K562 (cell line): Measurements from ENCODE around the gene GCDH. TPM values are rescaled to one million over a fixed set of nuclear protein-coding genes. Genes with fewer than 3 reads are reported as not detected.
A peak's percentile ranks its signal among the peaks of the same experiment; 100 is the strongest.

Experiments used
- FOXK1 ChIP-seq: sonication (generic); formaldehyde crosslinking; IDR thresholded peaks from 2 replicates; pipeline ENCODE4 v1.8.0; 2022; ENCODE audit warnings: missing genetic modification reagents, mild to moderate bottlenecking, borderline replicate concordance
- HINFP ChIP-seq: fragments of 450-650 bp; conservative IDR thresholded peaks from 2 replicates; pipeline ENCODE4 v1.6.1; 2016; ENCODE audit warnings: missing genetic modification characterization, low read depth, mild to moderate bottlenecking, control low read depth, missing compliant biosample characterization
- NFRKB ChIP-seq: fragments of 450-650 bp; IDR thresholded peaks from 2 replicates; pipeline ENCODE4 v1.6.1; 2016; ENCODE audit warnings: low read depth
- REST ChIP-seq, 2 experiments: fragments of 450-650 bp; formaldehyde crosslinking in 1 of 2; IDR thresholded peaks; 2 replicates each; pipeline versions ENCODE4 v1.4.0 to v1.6.1; 2014 to 2020; ENCODE audit warnings: mild to moderate bottlenecking in 2 of 2, borderline replicate concordance in 1 of 2, low read depth in 1 of 2
- ZNF318 ChIP-seq, 2 experiments: fragments of 450-650 bp; IDR thresholded peaks; 2 replicates each; pipeline ENCODE4 v1.6.1; 2016; ENCODE audit warnings: mild to moderate bottlenecking in 2 of 2, borderline replicate concordance in 1 of 2, low read depth in 1 of 2, moderate library complexity in 1 of 2
- polyA plus RNA-seq, 8 experiments: library from polyadenylated mRNA; depleted of rRNA in 4 of 8; stranded (reverse) in 5 of 8; unstranded in 3 of 8; fragments of >200 nt; fragmentation: Nextera tagmentation in 2 of 8; fragmentation: Illumina TruSeq in 1 of 8; extraction: Ambion mirVana in 2 of 8; extraction: Trizol in 1 of 8; gene quantifications; 2 replicates each; pipeline versions ENCODE4 v1.2.1 to v1.2.3, GENCODE V29; 2011 to 2014; ENCODE audit warnings: inconsistent platforms in 1 of 8, missing spikeins in 1 of 8
- total RNA-seq, 7 experiments: library from RNA; depleted of rRNA in 6 of 7; stranded (reverse); fragments of >200 nt in 6 of 7; fragmentation: Illumina TruSeq in 2 of 7; extraction: Trizol in 2 of 7; gene quantifications; 2 replicates each; pipeline versions ENCODE4 v1.2.1 to v1.2.3, GENCODE V29; 2011 to 2021; ENCODE audit warnings: low replicate concordance in 1 of 7

The GCDH gene
- total and polyA plus RNA-seq, 9 of the 15 experiments (the other 6 are each of a cell fraction or from before 2014, with no cell fraction given): 2.9 to 50.8 (median 19.1) TPM

- no peak for TF ChIP-seq ZNF318 (IDR thresholded peaks at IDR 0.05; ENCODE audit: borderline replicate concordance in 1 of 2, low read depth in 1 of 2)
- TF ChIP-seq REST (IDR thresholded peaks at IDR 0.05; ENCODE audit: borderline replicate concordance): no peak
- 0 out of 2 replicates have a peak, but pooled peaks have one; percentile 65 for TF ChIP-seq REST (CRISPR knock-in tag; IDR thresholded peaks at IDR 0.05; ENCODE audit: low read depth)
- no peak for TF ChIP-seq HINFP
- 0 out of 2 replicates have a peak, but pooled peaks have one; percentile 20 for TF ChIP-seq FOXK1 (CRISPR knock-in tag)
- TF ChIP-seq NFRKB: no peak
These were observed 23.6 kb upstream of the GCDH start (continued) for GRCh38 chr19:12867120-12868099.
